HUES6 (cell line): ENCODE results near the gene CSRP1.

Experiments
- H3K27ac ChIP-seq: 2 replicates; pipeline ENCODE4 v1.7.0; 2013; ENCODE audit warnings: low read depth, mild to moderate bottlenecking, low read length, inconsistent platforms
- H3K27me3 ChIP-seq: 2 replicates; pipeline ENCODE4 v1.6.1; 2013; ENCODE audit warnings: low read length; ENCODE audit not compliant: control insufficient read depth, insufficient read depth
- H3K36me3 ChIP-seq: 2 replicates; pipeline ENCODE4 v1.6.1; 2013; ENCODE audit warnings: low read length; ENCODE audit not compliant: control insufficient read depth, insufficient read depth
- H3K4me1 ChIP-seq: 2 replicates; pipeline ENCODE4 v1.6.1; 2013; ENCODE audit warnings: low read length; ENCODE audit not compliant: control insufficient read depth, insufficient read depth
- H3K4me3 ChIP-seq: 2 replicates; pipeline ENCODE4 v1.5.1; 2013; ENCODE audit warnings: low read depth, low read length
- H3K9ac ChIP-seq: one replicate; pipeline ENCODE4 v1.6.1; 2013; ENCODE audit warnings: mild to moderate bottlenecking, low read length
- H3K9me3 ChIP-seq: 2 replicates; pipeline ENCODE4 v1.6.1; 2013; ENCODE audit warnings: low read depth, low read length; ENCODE audit not compliant: control insufficient read depth, insufficient read depth

Gene CSRP1

DNA sequence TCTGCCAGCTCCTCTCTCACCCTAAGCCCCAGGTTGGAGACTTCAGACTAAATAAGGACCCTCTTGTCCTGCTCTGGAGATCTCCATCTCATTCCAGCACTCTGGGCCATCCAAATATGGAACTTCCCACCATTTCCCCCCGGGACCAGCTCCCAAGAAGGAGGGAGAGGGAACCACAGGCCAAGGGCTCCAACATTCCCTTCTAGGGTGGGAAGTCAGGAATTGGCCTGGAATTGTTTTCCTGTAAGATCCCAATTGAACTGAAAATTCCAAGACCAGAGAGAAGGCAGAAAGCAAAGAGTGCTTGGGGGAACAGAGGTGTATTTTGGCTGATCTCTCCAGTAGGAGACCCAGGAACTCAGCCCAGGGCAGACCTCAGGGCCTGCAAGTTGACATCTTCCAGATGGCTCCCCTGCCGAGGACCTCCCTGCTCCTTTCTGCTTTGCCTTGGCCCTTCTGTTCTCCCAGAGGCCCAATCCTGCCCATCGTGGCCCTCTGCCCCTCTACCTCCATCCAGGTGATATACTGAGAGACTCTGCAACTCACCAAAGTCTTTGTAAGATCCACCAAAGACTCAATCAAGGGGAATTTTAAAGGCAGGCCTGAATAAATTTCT, 14.9 kb downstream of the CSRP1 start:
- Histone ChIP-seq H3K9me3 (0 out of 2 replicates have a peak, but pooled peaks cover 3% of the 10 kb centered on the region), H3K27ac (no peak overlapping the region), H3K9ac (no peak overlapping the region), H3K36me3 (no peaks in the 10 kb centered on the region; the same call in 1 of the 2 replicates), H3K27me3 (no peaks in the 10 kb centered on the region), H3K4me1 (peaks cover 19% of the 10 kb centered on the region), H3K4me3 (no peak overlapping the region)

DNA sequence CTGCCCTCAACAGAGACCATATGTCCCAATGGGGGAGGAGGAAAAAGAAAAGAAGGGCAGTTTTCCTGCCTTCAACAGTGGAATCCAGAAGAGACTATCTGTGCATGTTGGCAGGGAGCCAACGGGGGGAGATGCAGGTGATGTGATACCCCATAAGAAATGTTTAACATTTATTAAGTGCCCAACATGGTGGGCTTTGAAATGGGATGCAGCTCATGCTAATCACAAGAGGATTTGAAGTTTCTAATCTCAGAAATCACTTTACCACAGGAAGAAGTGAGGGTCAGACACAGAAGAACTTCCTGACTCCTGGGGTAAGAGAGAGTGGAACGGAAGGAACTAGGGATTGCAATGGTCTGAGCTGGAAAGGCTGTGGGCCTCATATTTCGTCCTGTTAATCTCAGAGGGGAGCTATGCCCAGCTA, 16.2 kb downstream of the CSRP1 start:
- Histone ChIP-seq H3K27me3 (no peaks in the 10 kb centered on the region), H3K27ac (no peak overlapping the region), H3K4me3 (no peak overlapping the region), H3K9ac (no peak overlapping the region), H3K4me1 (peaks cover 21% of the 10 kb centered on the region), H3K9me3 (0 out of 2 replicates have a peak, but pooled peaks cover 3% of the 10 kb centered on the region), H3K36me3 (no peaks in the 10 kb centered on the region; the same call in 1 of the 2 replicates)

DNA sequence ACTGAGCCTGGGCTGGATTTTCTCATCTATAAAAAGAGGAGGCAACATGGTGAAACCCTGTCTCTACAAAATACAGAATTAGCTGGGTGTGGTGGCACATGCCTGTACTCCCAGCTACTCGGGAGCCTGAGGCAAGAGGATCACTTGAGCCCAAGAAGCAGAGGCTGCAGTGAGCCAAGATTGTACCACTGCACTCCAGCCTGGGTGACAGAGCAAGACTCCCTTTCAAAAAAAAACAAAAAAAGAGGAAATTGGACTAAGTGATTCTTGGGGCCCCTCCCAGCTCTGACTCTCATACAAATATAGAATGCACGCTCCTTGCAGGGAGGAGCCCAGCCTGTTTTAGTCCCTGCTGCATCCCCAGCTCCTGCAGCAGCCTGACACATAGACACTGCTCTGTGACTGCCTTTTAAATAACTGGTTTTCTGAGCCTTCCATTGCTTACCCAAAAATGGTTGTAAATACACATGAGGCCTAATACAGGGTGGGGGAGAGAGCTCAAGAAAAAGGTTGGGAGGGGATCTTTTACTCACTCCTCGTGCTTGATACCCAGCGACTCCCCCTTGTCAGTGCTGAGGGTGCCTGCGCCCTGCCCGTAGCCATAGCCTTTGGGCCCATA, 17.2 kb downstream of the CSRP1 start:
- Histone ChIP-seq H3K36me3 (no peaks in the 10 kb centered on the region; the same call in 1 of the 2 replicates), H3K4me1 (peaks cover 18% of the 10 kb centered on the region), H3K27ac (no peak overlapping the region), H3K27me3 (no peaks in the 10 kb centered on the region), H3K9me3 (0 out of 2 replicates have a peak, but pooled peaks cover 3% of the 10 kb centered on the region), H3K4me3 (no peak overlapping the region), H3K9ac (no peak overlapping the region)

DNA sequence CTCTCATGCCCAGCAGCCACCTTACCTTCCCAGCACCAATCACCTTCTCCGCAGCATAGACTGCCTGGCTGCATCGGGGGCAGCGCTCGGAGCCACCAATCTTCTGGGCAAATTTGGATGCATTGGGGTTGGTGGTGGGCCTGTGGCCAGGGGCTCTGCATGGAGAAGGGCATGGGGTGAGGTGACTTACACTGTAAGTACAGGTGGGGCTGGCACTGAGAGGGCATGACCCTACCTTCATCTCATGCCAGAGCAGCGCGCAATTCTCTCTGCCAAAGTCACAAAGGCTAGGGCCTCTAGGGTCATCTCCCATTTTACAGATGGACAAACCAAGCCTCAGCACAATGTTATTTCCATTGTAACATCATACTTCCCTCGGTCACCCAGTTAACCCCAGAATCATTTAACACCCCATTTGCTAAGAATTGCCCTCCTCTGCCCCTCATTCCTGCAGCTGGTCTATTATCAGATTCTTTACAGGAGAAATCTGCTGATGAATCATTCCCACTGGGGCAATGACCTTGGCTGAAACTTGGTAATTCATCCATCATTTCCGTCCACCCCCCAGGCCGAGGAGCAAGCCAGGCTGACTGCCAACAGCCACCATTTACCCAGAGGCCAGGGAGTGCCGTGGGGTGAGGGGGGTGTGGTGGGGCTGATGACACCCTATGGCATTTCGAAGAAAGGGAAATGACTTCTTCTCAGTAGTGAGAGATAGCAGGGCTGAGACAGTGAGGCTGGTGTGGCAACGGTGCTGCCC, 17.9 kb downstream of the CSRP1 start:
- H3K36me3 ChIP-seq = no peaks in the 10 kb centered on the region
- no peak overlapping the region for H3K9ac ChIP-seq
- no peaks in the 10 kb centered on the region for H3K27me3 ChIP-seq
- no peak overlapping the region for H3K27ac ChIP-seq
- peaks cover 12% of the 10 kb centered on the region; the same call in 1 of the 2 replicates for H3K4me1 ChIP-seq
- H3K4me3 ChIP-seq = no peak overlapping the region
- H3K9me3 ChIP-seq = 0 out of 2 replicates have a peak, but pooled peaks cover 3% of the 10 kb centered on the region

DNA sequence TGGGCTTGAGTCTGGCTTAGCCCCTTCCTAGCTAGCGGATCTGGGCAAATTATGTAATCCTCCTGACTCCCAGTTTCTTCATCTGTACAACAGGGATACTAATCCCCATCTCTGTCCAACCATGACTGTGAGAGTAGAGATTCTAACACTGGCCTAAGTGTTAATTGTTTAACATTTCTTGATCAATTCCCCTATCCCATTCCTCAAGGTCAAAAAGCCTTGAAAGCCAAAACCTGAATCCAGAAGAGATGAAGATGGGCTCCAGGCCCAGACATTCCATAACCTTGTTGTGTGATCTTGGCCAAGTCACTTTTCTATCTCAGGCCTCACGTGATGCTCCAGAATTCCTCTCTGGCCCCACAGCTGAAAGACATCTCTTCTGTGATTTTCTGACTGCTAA, 19.2 kb downstream of the CSRP1 start:
- Histone ChIP-seq H3K9ac (no peak overlapping the region), H3K27ac (no peak overlapping the region), H3K4me3 (no peak overlapping the region), H3K27me3 (no peaks in the 10 kb centered on the region), H3K4me1 (peaks cover 8% of the 10 kb centered on the region; the same call in 1 of the 2 replicates), H3K9me3 (no peaks in the 10 kb centered on the region), H3K36me3 (no peaks in the 10 kb centered on the region)

DNA sequence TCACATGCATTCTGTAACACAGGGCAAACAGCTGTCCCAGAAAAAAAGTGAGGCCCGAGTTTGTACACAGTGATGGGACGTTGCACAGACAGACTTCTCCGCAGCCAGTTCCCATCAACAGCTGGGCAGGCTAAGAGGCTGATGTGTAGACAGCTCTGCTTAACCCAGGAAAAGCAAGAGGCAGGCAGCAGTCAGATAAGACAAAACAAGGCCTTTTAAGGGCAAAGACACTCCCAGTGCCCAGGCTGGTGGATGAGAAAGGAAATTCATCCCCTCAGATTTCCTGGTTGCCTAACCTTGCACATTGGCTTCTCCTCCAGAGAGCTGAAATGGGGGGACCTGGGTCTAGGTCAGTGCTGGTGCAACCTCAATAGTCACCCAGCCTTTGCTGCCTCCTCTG, 20.7 kb downstream of the CSRP1 start:
- Histone ChIP-seq H3K9me3 (no peaks in the 10 kb centered on the region), H3K4me3 (no peak overlapping the region), H3K9ac (peak overlapping the region; percentile 42), H3K27ac (no peak overlapping the region), H3K27me3 (peaks cover 5% of the 10 kb centered on the region), H3K4me1 (peaks cover 11% of the 10 kb centered on the region; the same call in 1 of the 2 replicates), H3K36me3 (no peaks in the 10 kb centered on the region)

DNA sequence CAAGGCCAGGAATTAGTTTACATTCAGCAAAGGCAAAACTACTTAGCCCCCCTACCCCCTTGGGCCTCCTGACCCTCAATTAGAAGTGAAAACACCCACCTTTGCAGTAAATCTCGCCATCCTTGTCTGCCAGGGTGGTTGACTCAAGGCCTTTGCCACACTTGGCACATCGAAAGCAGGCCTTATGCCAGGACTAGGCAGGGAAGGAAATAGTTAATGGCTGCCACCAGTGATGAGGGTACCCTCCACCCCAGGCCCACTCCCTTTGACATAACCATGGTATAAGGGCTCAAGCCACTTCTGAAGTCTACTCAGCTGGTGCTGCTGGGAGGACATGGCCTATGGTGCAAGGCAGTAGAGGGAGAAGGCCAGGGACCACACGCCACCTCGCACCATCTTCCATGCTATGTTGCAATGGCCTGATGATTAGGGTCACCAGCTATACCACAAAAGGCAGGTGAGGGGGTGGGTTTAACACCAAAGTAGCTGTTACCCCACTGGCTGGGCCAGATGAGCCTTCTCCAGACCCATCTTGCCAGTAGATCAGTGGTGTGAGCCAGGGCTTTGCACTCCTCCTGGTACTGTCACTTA, 21.6 kb downstream of the CSRP1 start:
- H3K27ac ChIP-seq = no peak overlapping the region
- H3K9ac ChIP-seq = no peak overlapping the region
- peaks cover 10% of the 10 kb centered on the region for H3K27me3 ChIP-seq
- H3K4me3 ChIP-seq = no peak overlapping the region
- H3K36me3 ChIP-seq = no peaks in the 10 kb centered on the region
- no peaks in the 10 kb centered on the region for H3K9me3 ChIP-seq
- H3K4me1 ChIP-seq = peaks cover 11% of the 10 kb centered on the region; the same call in 1 of the 2 replicates

DNA sequence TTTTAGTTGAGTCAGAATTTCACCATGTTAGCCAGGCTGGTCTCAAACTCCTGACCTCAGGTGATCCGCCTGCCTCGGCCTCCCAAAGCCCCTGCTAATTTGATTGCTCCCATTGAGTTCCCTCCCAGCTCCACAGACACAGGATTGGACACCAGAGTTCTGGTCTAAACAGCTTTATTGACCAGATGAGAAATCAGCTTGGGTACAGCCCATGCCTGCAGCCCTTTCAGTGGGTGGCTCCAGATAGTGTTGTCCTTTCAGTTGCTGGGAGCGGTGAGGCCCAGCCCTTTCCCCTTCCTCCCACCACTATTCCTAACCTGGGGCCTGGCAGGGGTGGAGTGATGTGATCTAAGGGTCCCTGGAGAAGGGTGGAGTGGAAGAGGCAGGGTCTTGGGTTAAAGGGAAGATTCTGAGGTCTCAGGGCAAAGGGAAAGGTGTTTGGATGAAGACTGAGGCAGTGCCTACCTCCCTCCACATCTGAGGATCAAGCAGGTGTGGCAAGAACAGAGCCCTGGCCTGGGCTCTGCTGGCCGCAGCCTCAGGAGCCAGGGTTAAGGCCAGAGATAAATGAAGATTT, 23.5 kb downstream of the CSRP1 start:
- H3K9ac ChIP-seq = no peak overlapping the region
- peaks cover 22% of the 10 kb centered on the region for H3K4me1 ChIP-seq
- no peaks in the 10 kb centered on the region for H3K9me3 ChIP-seq
- no peak overlapping the region for H3K27ac ChIP-seq
- H3K4me3 ChIP-seq = no peak overlapping the region
- H3K36me3 ChIP-seq = no peaks in the 10 kb centered on the region
- H3K27me3 ChIP-seq = peaks cover 10% of the 10 kb centered on the region

DNA sequence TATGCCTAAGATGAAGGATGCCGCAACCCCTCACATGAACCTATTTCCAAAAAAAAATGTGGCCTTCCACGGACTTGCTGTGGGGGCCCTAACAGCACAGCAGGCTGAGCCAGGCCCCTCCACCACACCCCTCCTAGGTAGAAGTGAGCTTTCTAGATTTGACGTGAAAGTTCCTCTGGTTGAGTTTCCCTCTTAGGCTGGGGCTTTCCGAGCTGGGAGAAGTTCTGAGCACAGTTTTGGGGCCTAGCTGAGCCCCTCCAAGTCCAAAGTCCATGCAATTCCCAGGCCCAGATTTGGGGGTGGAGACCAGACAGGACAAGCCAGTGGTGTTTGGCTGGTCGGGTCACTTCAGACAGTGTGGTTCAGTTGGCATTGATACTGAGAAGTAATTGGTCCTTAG, 24.2 kb downstream of the CSRP1 start:
- Histone ChIP-seq H3K36me3 (no peaks in the 10 kb centered on the region), H3K4me3 (no peak overlapping the region), H3K27ac (no peak overlapping the region), H3K27me3 (peaks cover 10% of the 10 kb centered on the region), H3K9me3 (no peaks in the 10 kb centered on the region), H3K9ac (no peak overlapping the region), H3K4me1 (peaks cover 22% of the 10 kb centered on the region)

DNA sequence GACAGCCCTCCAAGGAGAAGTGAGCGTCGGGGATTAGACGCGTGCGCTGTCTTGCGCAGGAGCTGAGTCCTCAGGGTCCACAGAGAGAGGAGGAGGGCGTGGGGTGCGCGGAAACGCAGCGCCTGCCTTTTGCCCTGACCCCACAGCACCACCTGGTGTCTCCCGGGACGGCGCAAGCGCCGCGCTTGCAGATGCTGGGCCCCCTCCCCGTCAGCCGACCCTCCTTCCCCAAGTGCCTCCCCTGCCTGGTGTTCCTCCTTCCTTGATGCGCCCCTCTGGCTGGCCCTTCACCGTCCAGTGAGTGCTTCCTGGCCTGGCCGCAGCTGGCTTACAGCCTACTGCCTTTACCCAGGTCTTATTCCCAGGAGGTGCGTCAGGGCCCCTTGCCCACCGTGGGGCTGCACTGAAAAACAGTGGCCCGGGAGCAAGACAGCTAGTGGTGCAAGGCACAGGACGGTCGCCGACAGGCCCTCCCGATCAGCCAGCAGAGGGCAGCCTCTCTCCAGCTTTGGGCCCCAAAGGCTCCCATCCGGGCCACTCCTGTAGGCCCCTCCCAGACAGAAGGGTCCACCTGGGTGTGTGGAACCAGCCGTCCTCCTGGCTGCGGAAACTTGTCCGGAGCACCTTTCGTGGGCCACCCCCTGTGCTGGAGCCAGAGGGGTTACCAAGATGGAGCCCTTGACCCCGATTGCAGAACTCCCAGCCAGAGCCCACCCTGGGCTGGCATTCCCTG, 25.0 kb downstream of the CSRP1 start:
- H3K36me3 ChIP-seq = no peaks in the 10 kb centered on the region
- H3K9ac ChIP-seq = peak overlapping the region; percentile 44
- H3K9me3 ChIP-seq = no peaks in the 10 kb centered on the region
- H3K4me1 ChIP-seq = peaks cover 22% of the 10 kb centered on the region
- H3K27me3 ChIP-seq = peaks cover 10% of the 10 kb centered on the region
- H3K27ac ChIP-seq = no peak overlapping the region
- peak overlapping the region; percentile 58 for H3K4me3 ChIP-seq
